WTC11 (cell line): ENCODE results near the gene CADM2.

Source experiments
- CREB1 ChIP-seq: sonication (generic); formaldehyde crosslinking; IDR thresholded peaks from 2 replicates; pipeline ENCODE4 v1.8.0; 2023; ENCODE audit warnings: mild to moderate bottlenecking, missing genetic modification reagents
- E2F4 ChIP-seq: sonication (generic); formaldehyde crosslinking; IDR thresholded peaks from 2 replicates; pipeline ENCODE4 v1.8.1; 2022; ENCODE audit warnings: low read depth, mild to moderate bottlenecking, moderate library complexity, missing genetic modification reagents, borderline replicate concordance
- FOXK1 ChIP-seq: sonication (generic); formaldehyde crosslinking; IDR thresholded peaks from 2 replicates; pipeline ENCODE4 v1.8.0; 2022; ENCODE audit warnings: mild to moderate bottlenecking, moderate library complexity, missing genetic modification reagents
- JUN ChIP-seq: sonication (generic); formaldehyde crosslinking; IDR thresholded peaks from 2 replicates; pipeline ENCODE4 v1.8.0; 2023; ENCODE audit warnings: mild to moderate bottlenecking, missing genetic modification reagents
- MAX ChIP-seq: sonication (generic); formaldehyde crosslinking; IDR thresholded peaks from 2 replicates; pipeline ENCODE4 v1.8.0; 2022; ENCODE audit warnings: mild to moderate bottlenecking, missing genetic modification reagents
- NR3C1 ChIP-seq: sonication (generic); formaldehyde crosslinking; conservative IDR thresholded peaks from 2 replicates; pipeline ENCODE4 v1.8.1; 2023; ENCODE audit warnings: low read depth, mild to moderate bottlenecking, missing genetic modification reagents
- TCF7 ChIP-seq: sonication (generic); formaldehyde crosslinking; IDR thresholded peaks from 2 replicates; pipeline ENCODE4 v1.8.0; 2022; ENCODE audit warnings: mild to moderate bottlenecking, low read depth, missing genetic modification reagents, moderate library complexity
- USF1 ChIP-seq: sonication (generic); formaldehyde crosslinking; IDR thresholded peaks from 2 replicates; pipeline ENCODE4 v1.8.0; 2022; ENCODE audit warnings: mild to moderate bottlenecking, missing genetic modification reagents
- ZNF138 ChIP-seq: sonication (generic); formaldehyde crosslinking; conservative IDR thresholded peaks from 2 replicates; pipeline ENCODE4 v1.8.1; 2022; ENCODE audit warnings: mild to moderate bottlenecking, moderate library complexity, missing genetic modification reagents
- ZNF317 ChIP-seq: sonication (generic); formaldehyde crosslinking; IDR thresholded peaks from 2 replicates; pipeline ENCODE4 v1.8.1; 2023; ENCODE audit warnings: low read depth, mild to moderate bottlenecking, moderate library complexity, missing genetic modification reagents, borderline replicate concordance
- TF ChIP-seq, protein P1 (sequence below): fragments of 200-600 bp; IDR thresholded peaks from 2 replicates; pipeline ENCODE4 v1.8.0; 2022; ENCODE audit warnings: antibody characterized with exemption
- TF ChIP-seq, protein P2 (sequence below): fragments of 250-450 bp; sonication (Bioruptor Pico); IDR thresholded peaks from 2 replicates; pipeline ENCODE4 v1.9.0; 2021; ENCODE audit warnings: moderate library complexity, mild to moderate bottlenecking, inconsistent platforms, borderline replicate concordance
- TF ChIP-seq, protein P3 (sequence below): sonication (generic); formaldehyde crosslinking; IDR thresholded peaks from 2 replicates; pipeline ENCODE4 v1.8.1; 2022; ENCODE audit warnings: low read depth, missing genetic modification reagents, borderline replicate concordance

GRCh38 chr3:85370341-85370740 is 411.6 kb downstream of the CADM2 start:
- TF ChIP-seq, protein P1, sequence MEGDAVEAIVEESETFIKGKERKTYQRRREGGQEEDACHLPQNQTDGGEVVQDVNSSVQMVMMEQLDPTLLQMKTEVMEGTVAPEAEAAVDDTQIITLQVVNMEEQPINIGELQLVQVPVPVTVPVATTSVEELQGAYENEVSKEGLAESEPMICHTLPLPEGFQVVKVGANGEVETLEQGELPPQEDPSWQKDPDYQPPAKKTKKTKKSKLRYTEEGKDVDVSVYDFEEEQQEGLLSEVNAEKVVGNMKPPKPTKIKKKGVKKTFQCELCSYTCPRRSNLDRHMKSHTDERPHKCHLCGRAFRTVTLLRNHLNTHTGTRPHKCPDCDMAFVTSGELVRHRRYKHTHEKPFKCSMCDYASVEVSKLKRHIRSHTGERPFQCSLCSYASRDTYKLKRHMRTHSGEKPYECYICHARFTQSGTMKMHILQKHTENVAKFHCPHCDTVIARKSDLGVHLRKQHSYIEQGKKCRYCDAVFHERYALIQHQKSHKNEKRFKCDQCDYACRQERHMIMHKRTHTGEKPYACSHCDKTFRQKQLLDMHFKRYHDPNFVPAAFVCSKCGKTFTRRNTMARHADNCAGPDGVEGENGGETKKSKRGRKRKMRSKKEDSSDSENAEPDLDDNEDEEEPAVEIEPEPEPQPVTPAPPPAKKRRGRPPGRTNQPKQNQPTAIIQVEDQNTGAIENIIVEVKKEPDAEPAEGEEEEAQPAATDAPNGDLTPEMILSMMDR: no peak
- TF ChIP-seq FOXK1 (CRISPR knock-in tag) (no peak), CREB1 (CRISPR knock-in tag) (no peak), JUN (CRISPR knock-in tag) (no peak), USF1 (CRISPR knock-in tag) (no peak), NR3C1 (CRISPR knock-in tag) (no peak), ZNF317 (CRISPR knock-in tag) (no peak), MAX (no peak), TCF7 (CRISPR knock-in tag) (no peak), E2F4 (CRISPR knock-in tag) (no peak), ZNF138 (CRISPR knock-in tag) (no peak)
- TF ChIP-seq, protein P2, sequence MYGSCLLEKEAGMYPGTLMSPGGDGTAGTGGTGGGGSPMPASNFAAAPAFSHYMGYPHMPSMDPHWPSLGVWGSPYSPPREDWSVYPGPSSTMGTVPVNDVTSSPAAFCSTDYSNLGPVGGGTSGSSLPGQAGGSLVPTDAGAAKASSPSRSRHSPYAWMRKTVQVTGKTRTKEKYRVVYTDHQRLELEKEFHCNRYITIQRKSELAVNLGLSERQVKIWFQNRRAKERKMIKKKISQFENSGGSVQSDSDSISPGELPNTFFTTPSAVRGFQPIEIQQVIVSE (CRISPR knock-in tag): no peak
- TF ChIP-seq, protein P3, sequence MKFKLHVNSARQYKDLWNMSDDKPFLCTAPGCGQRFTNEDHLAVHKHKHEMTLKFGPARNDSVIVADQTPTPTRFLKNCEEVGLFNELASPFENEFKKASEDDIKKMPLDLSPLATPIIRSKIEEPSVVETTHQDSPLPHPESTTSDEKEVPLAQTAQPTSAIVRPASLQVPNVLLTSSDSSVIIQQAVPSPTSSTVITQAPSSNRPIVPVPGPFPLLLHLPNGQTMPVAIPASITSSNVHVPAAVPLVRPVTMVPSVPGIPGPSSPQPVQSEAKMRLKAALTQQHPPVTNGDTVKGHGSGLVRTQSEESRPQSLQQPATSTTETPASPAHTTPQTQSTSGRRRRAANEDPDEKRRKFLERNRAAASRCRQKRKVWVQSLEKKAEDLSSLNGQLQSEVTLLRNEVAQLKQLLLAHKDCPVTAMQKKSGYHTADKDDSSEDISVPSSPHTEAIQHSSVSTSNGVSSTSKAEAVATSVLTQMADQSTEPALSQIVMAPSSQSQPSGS: no peak
